Medulla oblongata (tissue), 1 donor: ENCODE data around the gene EXT2.
A peak's percentile ranks its signal among the peaks of the same experiment; 100 is the strongest.

Source experiments
- DNase-seq: peaks from one replicate; pipeline ENCODE4 v3.0.0-alpha.2; 2015; ENCODE audit errors: extremely low spot score

Gene EXT2

GRCh38 chr11:44199816-44200215 is 104.3 kb downstream of the EXT2 start:
- DNase-seq, result no peak

- DNase-seq, result no peak
These were observed 108.0 kb downstream of the EXT2 start for GRCh38 chr11:44203270-44204043.

GRCh38 chr11:44205352-44205751 is 109.9 kb downstream of the EXT2 start:
- no peak for DNase-seq

- no peak for DNase-seq
These were observed 110.4 kb downstream of the EXT2 start for GRCh38 chr11:44205836-44206235.

- no peak for DNase-seq
These were observed 111.8 kb downstream of the EXT2 start for GRCh38 chr11:44207292-44207691.

- DNase-seq, result no peak
These were observed 113.6 kb downstream of the EXT2 start for GRCh38 chr11:44208976-44209603.

- DNase-seq, result no peak
These were observed 116.7 kb downstream of the EXT2 start for GRCh38 chr11:44212128-44212527.

- no peak for DNase-seq
These were observed 117.7 kb downstream of the EXT2 start for GRCh38 chr11:44213148-44213547.

GRCh38 chr11:44217432-44217831 is 122.0 kb downstream of the EXT2 start:
- DNase-seq, result no peak

GRCh38 chr11:44219830-44220796 is 124.6 kb downstream of the EXT2 start:
- DNase-seq, result no peak

GRCh38 chr11:44221456-44221855 is 126.0 kb downstream of the EXT2 start:
- no peak for DNase-seq

- no peak for DNase-seq
These were observed 126.5 kb downstream of the EXT2 start for GRCh38 chr11:44221992-44222391.

GRCh38 chr11:44223238-44223637 is 127.8 kb downstream of the EXT2 start:
- no peak for DNase-seq

GRCh38 chr11:44224867-44225501 is 129.5 kb downstream of the EXT2 start:
- no peak for DNase-seq

- DNase-seq, result no peak
These were observed 131.0 kb downstream of the EXT2 start for GRCh38 chr11:44226490-44226889.

GRCh38 chr11:44226945-44227344 is 131.5 kb downstream of the EXT2 start:
- DNase-seq, result no peak

GRCh38 chr11:44228379-44228778 is 132.9 kb downstream of the EXT2 start:
- no peak for DNase-seq

- DNase-seq, result no peak
These were observed 133.6 kb downstream of the EXT2 start for GRCh38 chr11:44229098-44229497.

- DNase-seq, result no peak
These were observed 134.1 kb downstream of the EXT2 start for GRCh38 chr11:44229624-44230023.

GRCh38 chr11:44235765-44236201 is 140.3 kb downstream of the EXT2 start:
- peak; percentile 12 for DNase-seq

- no peak for DNase-seq
These were observed 140.8 kb downstream of the EXT2 start for GRCh38 chr11:44236296-44236695.

- no peak for DNase-seq
These were observed 141.7 kb downstream of the EXT2 start for GRCh38 chr11:44237156-44237555.
